Bronchial epithelial cell (primary cell): ENCODE data around the gene USP13. TPM values are rescaled to one million over a fixed set of nuclear protein-coding genes. Genes with fewer than 3 reads are reported as not detected.
A peak's percentile ranks its signal among the peaks of the same experiment; 100 is the strongest.
"Not testable (repeated sequence)": the region's sequence is repeated elsewhere in the genome, so short reads cannot be mapped to it uniquely, and the experiment has no call there.

ENCODE experiments used
- DNase-seq: peaks from one replicate; pipeline ENCODE4 v3.0.0-alpha.2; 2010; ENCODE audit warnings: low read depth
- FAIRE-seq: peaks from 2 replicates; lab custom pipeline; 2011; peaks lifted over from hg19 to GRCh38; lab: Jason Lieb, UNC
- H3K27me3 ChIP-seq: 2 replicates; pipeline ENCODE4 v1.5.1; 2011; ENCODE audit warnings: low read length; ENCODE audit not compliant: control insufficient read depth, insufficient read depth
- H3K36me3 ChIP-seq: 2 replicates; pipeline ENCODE4 v1.5.1; 2011; ENCODE audit warnings: low read length; ENCODE audit not compliant: control insufficient read depth, insufficient read depth
- H3K4me3 ChIP-seq: 2 replicates; pipeline ENCODE4 v1.5.1; 2011; ENCODE audit warnings: mild to moderate bottlenecking, low read depth, low read length, control low read depth
- total RNA-seq: library from RNA; depleted of rRNA; stranded (reverse); fragments of >200 nt; gene quantifications from 2 replicates; pipeline ENCODE4 v1.2.1, GENCODE V29; 2014
- TF ChIP-seq, protein P1 (sequence below): IDR thresholded peaks from 2 replicates; pipeline ENCODE4 v1.5.1; 2011; ENCODE audit warnings: mild to moderate bottlenecking, moderate library complexity, low read length, control low read depth, inconsistent platforms; ENCODE audit not compliant: insufficient read depth, severe bottlenecking

Gene USP13
- total RNA-seq, 1 donor from 2014 or later = 0.79 TPM

DNA sequence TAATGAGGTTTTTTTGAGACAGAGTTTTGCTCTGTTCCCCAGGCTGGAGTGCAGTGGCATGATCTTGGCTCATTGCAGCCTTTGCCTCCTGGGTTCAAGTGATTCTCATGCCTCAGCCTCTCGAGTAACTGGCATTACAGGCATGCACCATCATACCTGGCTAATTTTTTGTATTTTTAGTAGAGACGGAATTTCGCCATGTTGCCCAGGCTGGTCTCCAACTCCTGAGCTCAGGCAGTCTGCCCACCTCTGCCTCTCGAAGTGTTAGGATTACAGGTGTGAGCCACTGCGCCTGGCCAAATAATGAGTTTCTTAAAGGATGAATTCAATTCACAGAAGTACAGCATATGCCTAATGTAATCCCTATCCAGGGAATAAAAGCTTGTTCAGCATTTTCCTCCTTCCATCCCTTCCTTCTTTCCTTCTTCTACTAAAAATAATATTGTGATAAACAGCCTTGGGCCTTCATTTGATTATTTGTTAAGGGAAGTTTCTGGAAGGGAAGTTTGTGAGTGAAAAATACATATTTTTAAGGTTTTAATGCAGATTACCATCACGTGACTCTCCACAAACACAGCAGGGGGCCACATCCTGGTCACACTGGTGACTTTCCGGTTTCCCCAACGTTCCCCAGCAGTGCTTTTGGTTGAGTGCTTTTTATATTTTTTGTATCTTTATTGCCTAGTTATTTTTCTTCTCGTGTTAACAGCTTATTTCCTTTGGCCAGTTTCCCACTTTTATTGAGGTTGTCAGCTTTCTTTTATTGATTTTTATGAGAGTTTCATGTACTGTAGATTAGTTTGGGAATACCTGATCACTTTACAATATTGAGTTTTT, 116.8 kb downstream of the USP13 start:
- Histone ChIP-seq H3K27me3 (no peaks in the 10 kb centered on the region), H3K36me3 (no peaks in the 10 kb centered on the region), H3K4me3 (no peak overlapping the region)
- DNase-seq = no peak
- no peak for FAIRE-seq
- TF ChIP-seq, protein P1, sequence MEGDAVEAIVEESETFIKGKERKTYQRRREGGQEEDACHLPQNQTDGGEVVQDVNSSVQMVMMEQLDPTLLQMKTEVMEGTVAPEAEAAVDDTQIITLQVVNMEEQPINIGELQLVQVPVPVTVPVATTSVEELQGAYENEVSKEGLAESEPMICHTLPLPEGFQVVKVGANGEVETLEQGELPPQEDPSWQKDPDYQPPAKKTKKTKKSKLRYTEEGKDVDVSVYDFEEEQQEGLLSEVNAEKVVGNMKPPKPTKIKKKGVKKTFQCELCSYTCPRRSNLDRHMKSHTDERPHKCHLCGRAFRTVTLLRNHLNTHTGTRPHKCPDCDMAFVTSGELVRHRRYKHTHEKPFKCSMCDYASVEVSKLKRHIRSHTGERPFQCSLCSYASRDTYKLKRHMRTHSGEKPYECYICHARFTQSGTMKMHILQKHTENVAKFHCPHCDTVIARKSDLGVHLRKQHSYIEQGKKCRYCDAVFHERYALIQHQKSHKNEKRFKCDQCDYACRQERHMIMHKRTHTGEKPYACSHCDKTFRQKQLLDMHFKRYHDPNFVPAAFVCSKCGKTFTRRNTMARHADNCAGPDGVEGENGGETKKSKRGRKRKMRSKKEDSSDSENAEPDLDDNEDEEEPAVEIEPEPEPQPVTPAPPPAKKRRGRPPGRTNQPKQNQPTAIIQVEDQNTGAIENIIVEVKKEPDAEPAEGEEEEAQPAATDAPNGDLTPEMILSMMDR = no peak

DNA sequence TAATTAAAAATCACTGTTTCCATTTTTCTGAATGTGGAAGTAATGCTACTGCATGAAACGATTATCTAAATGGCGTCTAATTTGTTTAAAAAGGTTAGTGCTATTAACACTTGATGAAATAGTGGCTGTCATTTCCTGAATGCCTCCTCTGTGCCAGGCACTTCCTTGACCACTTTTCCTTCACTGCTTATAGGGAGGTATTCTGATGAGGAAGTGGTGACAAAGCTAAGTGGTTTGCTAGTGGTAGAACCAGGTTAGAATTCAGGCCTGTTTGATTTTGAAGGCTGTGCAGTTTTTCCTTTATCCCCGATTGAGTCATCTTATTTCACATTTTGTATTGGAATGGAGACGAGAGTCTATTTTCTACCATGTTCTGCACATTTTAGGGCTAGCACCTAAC, 119.0 kb downstream of the USP13 start:
- TF ChIP-seq, protein P1 = no peak
- Histone ChIP-seq H3K27me3 (no peaks in the 10 kb centered on the region), H3K4me3 (no peak overlapping the region), H3K36me3 (no peaks in the 10 kb centered on the region)
- FAIRE-seq = no peak
- peak; percentile 20 for DNase-seq

DNA sequence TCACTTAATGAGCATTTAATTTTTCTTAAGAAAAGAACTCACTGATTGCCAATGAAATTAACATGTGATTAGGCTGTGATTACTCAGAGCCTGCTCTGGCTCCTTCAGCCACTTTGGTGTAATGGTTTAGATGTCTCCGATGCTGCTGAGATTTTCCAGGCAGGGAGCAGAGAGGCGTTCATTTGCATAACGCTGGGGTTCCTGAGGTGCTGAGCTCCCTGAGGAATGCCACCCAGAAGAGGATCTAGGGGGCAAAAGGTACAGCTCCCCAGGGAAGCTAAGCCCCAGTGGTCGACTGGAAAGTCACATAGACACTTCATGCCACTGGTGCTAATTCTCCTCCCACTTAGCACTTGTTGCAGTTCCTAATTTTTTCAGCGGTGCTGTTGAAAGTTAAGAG, 119.5 kb downstream of the USP13 start:
- Histone ChIP-seq H3K27me3 (no peaks in the 10 kb centered on the region), H3K36me3 (no peaks in the 10 kb centered on the region), H3K4me3 (no peak overlapping the region)
- FAIRE-seq = no peak
- no peak for DNase-seq
- TF ChIP-seq, protein P1 = no peak

DNA sequence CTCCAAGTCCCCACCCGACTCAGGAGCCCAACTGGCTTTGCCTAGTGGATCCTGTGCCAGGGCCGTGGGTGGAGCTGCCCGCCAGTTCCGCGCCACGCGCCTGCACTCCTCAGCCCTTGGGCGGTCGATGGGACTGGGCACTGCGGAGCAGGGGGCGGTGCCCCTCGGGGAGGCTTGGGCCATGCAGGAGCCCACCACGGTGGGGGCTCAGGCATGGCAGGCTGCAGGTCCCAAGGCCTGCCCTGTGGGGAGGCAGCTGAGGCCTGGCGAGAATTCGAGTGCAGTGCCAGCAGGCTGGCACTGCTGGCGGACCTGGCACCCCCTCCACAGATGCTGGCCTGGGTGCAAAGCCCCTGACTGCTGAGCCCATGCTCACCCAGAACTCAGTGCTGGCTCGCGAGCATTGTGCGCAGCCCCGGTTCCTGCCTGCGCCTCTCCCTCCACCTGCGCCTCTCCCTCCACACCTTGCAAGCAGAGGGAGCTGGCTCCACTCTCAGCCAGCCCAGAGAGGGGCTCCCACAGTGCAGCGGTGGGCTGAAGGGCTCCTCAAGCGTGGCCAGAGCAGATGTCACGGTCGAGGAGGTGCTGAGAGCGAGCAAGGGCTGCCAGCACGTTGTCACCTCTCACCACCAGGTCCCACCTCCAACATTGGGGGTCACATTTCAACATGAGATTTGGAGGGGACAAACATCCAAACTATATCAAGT, 122.7 kb downstream of the USP13 start:
- Histone ChIP-seq H3K4me3 (no peak overlapping the region), H3K27me3 (no peaks in the 10 kb centered on the region), H3K36me3 (no peaks in the 10 kb centered on the region)
- no peak for DNase-seq
- FAIRE-seq = no peak
- TF ChIP-seq, protein P1 = no peak

DNA sequence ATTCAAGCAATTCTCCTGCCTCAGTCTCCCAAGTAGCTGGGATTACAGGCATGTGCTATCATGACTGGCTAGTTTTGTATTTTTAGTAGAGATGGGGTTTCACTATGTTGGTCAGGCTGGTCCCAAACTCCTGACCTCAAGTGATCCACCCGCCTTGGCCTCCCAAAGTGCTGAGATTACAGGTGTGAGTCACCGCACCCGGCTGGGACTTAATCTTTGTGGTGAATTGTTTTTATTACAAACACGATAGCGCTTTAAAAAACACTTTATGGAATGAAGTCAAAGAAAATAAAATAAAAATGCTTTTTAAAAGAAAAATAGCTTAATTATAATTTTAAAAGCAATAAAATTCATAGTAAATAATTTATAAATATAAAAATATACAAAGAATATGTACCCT, 130.0 kb downstream of the USP13 start:
- H3K4me3 ChIP-seq, H3K36me3 ChIP-seq, H3K27me3 ChIP-seq, DNase-seq, FAIRE-seq: not testable (repeated sequence)

DNA sequence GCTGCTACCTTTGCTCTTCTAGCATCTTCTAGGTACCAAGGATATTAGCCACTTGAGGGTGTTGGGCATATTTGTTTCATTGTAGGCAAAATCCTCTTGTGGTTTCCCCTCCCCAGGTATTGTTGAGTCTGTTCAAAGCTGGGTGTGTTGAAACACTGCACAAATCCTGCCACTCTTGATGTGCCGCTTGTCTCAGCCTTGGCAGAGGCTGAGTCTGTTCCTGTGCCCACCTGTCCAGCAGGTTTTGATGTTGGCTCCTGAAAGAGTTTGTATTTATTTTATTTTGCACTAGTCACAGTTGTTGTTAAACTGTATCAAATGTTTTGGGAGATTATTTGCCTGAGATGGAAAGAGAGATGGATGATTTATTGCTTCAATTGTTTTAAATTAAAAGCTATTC, 136.2 kb downstream of the USP13 start:
- DNase-seq (peak; percentile 24), FAIRE-seq (no peak)
- TF ChIP-seq, protein P1 = no peak
- no peak overlapping the region for H3K4me3 ChIP-seq
- no peaks in the 10 kb centered on the region for H3K27me3 ChIP-seq
- no peaks in the 10 kb centered on the region for H3K36me3 ChIP-seq
